Fibroblast of mammary gland (primary cell): Measurements from ENCODE around the gene ENTPD8.

Source experiments
- DNase-seq: peaks from one replicate; pipeline ENCODE4 v3.0.0-alpha.2; 2010; ENCODE audit warnings: low read depth
- H3K4me3 ChIP-seq: 2 replicates; pipeline ENCODE4 v1.5.1; 2011; ENCODE audit warnings: low read depth, mild to moderate bottlenecking, low read length, moderate library complexity; ENCODE audit not compliant: control insufficient read depth
- TF ChIP-seq, protein P1 (sequence below): conservative IDR thresholded peaks from 2 replicates; pipeline ENCODE4 v1.5.1; 2011; ENCODE audit warnings: low read depth, low read length, inconsistent platforms; ENCODE audit not compliant: control insufficient read depth, insufficient read depth

ENTPD8 gene

DNA sequence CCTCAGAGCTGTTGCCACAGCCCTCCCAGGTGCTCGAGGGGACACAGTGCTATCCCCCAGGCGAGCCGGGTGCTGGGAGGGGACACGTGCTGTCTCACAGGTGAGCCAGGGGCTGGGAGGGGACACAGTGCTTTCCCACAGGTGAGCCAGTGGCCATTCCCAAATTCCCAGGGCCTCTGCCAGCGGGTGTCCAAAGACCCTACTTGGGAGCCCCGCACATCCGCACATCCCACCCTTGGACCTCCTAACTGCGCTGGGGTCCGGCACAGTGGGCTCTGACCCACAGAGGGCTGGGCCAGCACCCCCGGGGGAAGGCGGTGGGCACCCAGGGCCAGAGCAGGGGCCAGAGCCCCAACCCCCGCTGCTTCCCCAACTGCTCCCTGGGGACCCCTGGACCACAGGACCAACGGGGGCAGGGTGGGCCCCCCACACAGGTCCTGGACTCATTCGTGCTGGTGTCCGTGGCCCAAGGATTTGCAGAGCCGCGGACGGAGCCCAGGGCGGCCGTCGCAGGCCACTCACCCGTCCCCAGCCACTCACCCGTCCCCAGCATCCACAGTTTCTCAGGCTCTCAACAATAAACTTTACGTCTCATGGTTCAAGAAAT is 36.1 kb downstream of the ENTPD8 start:
- TF ChIP-seq, protein P1, sequence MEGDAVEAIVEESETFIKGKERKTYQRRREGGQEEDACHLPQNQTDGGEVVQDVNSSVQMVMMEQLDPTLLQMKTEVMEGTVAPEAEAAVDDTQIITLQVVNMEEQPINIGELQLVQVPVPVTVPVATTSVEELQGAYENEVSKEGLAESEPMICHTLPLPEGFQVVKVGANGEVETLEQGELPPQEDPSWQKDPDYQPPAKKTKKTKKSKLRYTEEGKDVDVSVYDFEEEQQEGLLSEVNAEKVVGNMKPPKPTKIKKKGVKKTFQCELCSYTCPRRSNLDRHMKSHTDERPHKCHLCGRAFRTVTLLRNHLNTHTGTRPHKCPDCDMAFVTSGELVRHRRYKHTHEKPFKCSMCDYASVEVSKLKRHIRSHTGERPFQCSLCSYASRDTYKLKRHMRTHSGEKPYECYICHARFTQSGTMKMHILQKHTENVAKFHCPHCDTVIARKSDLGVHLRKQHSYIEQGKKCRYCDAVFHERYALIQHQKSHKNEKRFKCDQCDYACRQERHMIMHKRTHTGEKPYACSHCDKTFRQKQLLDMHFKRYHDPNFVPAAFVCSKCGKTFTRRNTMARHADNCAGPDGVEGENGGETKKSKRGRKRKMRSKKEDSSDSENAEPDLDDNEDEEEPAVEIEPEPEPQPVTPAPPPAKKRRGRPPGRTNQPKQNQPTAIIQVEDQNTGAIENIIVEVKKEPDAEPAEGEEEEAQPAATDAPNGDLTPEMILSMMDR, result no peak
- DNase-seq, result no peak
- H3K4me3 ChIP-seq, result no peak overlapping the region

DNA sequence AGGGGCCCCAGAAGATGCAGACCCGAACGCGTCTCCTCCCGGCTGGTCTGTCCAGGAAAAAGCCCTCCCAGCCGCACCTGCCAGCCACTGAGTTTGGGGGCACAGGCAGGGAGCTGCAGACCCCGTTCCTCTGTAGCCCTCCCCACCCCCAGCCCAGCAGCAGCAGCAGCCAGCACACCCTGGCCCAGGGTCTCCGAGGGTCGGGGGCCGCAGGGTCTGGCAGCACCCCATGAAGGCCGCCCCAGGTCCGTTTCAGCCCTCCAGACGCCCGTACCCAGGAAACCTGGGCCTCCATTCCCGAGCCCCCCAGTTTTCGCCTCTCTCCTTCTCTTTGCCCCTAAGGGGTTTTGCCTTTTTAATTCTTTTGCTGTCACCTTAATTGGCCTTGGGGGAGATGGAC is 37.9 kb downstream of the ENTPD8 start:
- TF ChIP-seq, protein P1, result no peak
- no peak for DNase-seq
- H3K4me3 ChIP-seq, result no peak overlapping the region

DNA sequence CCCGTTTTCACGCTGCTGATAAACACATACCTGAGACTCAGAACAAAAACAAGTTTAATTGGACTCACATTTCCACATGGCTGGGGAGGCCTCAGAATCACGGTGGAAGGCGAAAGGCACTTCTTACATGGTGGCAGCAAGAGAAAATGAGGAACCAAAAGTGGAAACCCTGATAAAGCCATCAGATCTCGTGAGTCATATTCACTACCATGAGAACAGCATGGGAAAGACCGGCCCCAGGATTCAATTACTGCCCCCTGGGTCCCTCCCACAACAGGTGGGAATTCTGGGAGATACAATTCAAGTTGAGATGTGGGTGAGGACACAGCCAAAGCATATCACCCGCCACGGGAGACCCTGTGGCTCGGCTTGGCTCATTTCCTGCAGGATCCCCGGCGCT is 38.4 kb downstream of the ENTPD8 start:
- DNase-seq, result no peak
- H3K4me3 ChIP-seq, result no peak overlapping the region
- TF ChIP-seq, protein P1, result no peak

DNA sequence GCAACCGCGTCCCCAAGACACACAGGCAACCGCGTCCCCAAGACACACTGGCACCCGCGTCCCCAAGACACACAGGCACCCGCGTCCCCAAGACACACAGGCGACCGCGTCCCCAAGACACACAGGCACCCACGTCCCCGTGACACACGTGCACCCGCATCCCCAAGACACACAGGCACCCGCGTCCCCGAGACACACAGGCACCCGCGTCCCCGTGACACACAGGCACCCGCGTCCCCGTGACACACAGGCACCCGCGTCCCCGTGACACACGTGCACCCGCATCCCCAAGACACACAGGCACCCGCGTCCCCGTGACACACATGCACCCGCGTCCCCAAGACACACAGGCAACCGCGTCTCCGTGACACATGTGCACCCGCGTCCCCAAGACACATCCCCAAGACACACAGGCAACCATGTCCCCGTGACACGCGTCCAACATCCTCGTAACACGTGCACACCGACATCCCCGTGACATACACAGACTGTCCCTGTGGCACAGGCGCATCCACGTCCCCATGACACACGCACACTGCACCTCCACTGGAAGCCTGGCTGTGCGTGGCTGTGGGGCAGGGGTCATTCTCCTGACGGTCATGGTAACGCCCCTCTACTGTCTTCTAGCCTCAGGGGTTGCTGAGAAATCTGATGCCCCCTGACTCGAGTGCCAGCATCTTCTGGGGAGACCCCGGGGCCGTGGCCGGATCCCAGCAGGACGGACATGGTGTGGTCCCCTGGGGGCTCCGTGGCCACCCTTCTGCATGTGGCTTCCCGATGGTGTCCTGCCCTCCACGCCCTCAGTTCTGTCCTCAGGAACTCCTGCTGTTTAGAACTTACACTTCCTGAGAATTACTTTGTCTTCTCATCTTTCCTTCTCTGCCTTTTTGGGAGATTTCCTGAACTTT is 42.3 kb downstream of the ENTPD8 start:
- TF ChIP-seq, protein P1, result no peak
- no peak for DNase-seq
- no peak overlapping the region for H3K4me3 ChIP-seq

DNA sequence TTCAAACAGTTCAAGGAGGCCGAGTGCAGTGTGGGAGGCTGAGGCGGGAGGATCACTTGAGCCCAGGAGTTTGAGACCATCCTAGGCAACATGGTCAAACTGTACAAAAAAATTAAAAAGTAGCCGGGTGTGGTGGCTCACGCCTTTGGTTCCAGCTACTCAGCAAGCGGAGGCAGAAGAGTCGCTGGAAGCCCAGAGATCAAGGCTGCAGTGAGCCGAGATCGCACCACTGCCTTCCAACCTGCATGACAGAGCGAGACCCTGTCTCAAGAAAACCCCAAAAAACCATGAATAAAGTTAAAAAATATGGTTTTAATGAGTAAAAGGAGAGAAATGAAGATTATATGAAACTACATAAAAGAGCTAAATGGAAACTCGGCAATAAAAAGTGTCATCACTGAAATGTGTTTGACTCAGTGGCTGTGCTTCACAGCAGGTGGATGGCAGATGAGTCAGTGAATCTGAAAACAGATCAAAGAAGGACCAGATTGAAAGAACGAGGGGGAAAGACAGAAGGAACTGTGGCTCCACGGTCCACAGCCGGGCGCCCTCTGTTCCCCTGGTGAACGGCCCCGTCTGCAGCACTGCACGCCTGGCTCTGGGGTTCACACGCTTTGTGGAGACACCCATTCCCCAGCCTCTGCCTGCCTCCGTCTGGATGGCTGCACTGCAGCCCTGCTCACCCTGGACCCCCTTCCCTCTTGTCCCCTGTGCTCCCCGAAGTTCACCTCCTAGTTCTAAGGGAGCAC is 43.3 kb downstream of the ENTPD8 start:
- H3K4me3 ChIP-seq, result no peak overlapping the region
- DNase-seq, result no peak
- TF ChIP-seq, protein P1, result no peak

DNA sequence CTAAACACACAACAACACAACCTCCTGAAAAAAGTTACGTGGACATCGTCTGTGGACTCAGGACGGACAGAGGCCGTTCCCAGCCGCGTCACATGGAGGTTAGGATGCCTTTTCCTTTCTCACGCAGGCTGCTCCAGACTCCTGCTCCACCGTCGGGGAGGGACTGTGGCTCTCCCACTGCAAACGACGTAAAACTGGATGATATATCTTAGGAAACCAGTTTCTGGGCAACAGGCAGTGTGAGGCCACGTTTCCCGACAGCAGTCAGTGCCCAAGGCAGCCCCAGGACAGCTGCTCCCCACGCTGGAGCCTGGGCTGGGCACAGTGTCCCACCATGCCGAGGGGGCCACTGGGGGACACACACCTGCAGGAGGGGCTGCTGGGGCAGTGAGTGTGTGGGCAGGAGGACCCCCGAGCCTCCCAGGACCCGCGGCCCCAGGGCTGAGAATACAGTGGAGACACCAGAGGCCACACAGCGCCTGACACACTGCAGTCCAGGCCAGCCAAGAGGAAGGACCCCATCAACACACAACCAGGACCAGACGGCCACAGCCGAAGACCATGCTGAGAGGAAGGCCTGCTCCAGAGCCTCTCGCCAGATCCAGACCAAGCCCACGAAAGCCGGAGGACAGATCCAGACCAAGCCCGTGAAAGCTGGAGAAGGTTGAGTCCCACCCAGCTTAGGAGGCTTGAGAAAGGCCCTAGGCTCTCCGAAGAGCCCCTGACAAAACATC is 44.4 kb downstream of the ENTPD8 start:
- H3K4me3 ChIP-seq, result no peak overlapping the region
- TF ChIP-seq, protein P1, result no peak
- no peak for DNase-seq
